Myometrial cell (primary cell): Measurements from ENCODE around the gene KRTAP10-5. TPM values are rescaled to one million over a fixed set of nuclear protein-coding genes. Genes with fewer than 3 reads are reported as not detected.

ENCODE experiments used
- total RNA-seq: library from RNA; depleted of rRNA; stranded (reverse); fragments of >200 nt; gene quantifications from 2 replicates; pipeline ENCODE4 v1.2.3, GENCODE V29; 2015

The KRTAP10-5 gene, protein sequence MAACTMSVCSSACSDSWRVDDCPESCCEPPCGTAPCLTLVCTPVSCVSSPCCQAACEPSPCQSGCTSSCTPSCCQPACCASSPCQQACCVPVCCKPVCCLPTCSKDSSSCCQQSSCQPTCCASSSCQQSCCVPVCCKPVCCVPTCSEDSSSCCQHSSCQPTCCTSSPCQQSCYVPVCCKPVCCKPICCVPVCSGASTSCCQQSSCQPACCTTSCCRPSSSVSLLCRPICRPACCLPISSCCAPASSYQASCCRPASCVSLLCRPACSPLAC
- not detected in 2 replicates for total RNA-seq

DNA sequence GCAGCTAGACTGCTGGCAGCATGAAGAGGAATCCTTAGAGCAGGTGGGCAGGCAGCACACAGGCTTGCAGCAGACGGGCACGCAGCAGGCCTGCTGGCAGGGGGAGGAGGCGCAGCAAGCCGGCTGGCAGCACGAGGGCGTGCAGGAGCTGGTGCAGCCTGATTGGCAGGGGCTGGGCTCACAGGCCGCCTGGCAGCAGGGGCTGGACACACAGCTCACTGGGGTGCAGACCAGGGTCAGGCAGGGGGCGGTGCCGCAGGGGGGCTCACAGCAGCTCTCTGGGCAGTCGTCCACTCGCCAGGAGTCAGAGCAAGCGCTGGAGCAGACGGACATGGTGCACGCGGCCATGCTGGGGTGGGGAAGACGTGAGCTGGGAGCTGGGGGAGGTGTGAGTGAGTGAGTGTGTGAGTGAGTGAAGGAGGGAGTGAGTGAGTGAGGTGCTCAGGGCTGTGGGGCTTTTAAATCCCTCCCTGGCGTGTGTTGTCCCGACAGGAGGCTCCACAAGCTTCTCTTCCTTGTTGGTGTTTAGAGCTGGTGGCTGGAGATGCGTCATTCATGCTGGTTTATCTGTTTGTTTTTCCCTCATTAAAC is at the start of gene KRTAP10-5:
Gene KRTAP10-5 (minus strand): TSS at position 374 of the 591 bp plus-strand sequence. CDS start 26 bp downstream, at position 348.

DNA sequence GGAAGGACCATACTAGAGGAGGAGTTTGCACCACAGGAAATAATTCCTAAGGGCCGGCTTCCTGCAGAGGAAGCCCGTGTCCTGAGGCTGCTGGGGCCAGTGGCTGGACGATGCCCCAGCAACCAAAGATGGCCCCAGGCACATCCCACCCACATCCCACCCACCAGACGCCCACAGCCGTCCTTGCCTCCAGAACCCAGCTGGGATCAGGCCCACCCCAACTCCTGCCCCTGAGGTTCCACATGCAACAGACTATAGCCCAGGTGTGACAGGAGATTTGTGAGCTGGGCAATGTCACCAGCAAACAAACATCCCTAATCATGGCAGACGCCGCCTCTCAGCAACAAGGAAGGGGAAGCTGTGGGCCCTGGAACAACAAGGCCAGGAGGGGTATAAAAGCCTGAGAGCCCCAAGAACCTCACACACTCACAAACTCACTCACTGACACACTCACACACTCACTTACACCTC is 46.3 kb upstream of the KRTAP10-5 start, which contains the start of gene KRTAP10-9:
Gene KRTAP10-9 (plus strand): TSS at position 421 of the 471 bp plus-strand sequence. CDS start 79 bp downstream, outside the sequence.

DNA sequence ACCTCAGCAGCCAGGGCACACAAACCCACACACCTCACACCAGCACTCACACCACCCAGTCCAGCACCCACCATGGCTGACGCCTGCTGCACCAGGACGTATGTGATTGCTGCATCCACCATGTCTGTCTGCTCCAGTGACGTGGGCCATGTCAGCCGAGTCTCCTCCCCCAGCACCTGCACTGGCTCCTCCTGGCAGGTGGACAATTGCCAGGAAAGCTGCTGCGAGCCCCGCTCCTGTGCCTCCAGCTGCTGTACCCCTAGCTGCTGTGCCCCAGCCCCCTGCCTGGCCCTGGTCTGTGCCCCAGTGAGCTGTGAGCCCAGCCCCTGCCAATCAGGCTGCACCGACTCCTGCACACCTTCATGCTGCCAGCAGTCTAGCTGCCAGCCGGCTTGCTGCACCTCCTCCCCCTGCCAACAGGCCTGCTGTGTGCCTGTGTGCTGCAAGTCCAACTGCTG is 31.7 kb upstream of the KRTAP10-5 start, which contains the start of gene KRTAP10-8:
Gene KRTAP10-8 (plus strand): TSS at position 51 of the 458 bp plus-strand sequence. CDS start 22 bp downstream, at position 73.

DNA sequence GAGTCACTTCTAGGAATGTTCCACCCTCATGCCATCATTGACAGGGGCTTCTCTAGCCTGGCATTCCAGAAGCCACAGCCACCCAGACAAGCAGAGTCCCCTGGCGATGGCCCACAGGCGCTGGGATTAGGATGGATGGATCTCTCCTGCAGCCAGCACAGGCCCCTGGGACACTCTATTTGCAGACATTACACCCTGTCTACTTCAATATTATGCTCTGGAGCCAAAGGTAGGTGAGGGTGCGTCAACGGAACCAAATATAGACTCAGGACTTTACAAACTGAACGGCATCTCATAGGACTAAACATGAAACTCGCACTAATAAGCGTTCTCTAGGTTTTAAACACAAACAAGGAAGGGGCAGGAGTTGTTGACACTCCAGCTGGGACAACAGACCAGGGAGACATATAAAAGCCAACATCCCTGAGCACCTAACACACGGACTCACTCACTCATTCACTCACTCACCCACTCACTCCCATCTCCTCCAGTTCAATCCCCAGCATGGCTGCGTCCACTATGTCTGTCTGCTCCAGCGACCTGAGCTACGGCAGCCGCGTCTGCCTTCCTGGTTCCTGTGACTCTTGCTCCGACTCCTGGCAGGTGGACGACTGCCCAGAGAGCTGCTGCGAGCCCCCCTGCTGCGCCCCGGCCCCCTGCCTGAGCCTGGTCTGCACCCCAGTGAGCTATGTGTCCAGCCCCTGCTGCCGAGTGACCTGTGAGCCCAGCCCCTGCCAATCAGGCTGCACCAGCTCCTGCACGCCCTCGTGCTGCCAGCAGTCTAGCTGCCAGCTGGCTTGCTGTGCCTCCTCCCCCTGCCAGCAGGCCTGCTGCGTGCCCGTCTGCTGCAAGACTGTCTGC is 19.9 kb upstream of the KRTAP10-5 start, which contains the start of gene KRTAP10-7:
Gene KRTAP10-7 (plus strand): TSS at position 480 of the 861 bp plus-strand sequence. CDS start 25 bp downstream, at position 505.

DNA sequence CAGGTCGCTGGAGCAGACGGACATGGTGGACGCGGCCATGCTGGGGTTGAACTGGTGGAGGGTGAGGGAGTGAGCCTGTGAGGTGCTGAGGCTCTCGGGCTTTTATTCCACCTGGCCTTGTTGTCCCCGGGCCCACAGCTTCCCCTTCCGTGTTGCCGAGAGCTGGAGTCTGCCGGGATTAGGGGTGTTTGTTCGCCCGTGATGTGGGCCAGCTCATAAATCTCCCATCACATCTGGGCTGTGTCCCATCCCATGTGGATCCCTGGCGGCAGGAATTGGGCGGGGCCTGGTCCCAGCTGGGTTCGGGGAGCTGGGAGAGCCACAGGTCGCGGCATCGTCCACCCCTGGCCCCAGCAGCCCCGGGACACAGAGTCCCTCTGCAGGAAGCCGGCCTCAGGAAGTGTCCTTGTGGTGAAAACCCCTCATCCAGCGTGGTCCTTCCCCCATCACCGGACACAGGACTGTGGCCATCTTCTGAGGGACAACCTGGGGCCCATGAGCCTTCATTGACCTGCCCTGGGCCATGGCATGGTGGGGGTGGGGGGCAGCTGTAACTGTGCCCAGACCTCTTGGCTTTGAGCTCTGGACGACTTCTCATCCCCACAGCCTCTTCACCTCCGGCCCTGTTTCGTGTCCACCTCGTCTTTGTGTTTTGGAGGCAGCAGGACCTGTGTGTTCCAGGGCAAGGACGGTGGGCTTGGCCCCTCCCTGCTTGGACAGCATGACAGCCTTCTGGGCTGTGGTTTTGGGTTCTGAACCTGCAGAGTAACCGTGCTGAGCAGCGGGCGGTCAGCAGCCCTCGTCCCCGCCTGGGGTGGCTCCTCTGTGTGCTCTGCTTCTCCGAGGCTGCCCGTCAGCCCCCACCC is 12.3 kb upstream of the KRTAP10-5 start, which contains the start of gene KRTAP10-6:
Gene KRTAP10-6 (minus strand): TSS at position 60 of the 866 bp plus-strand sequence. CDS start 21 bp downstream, at position 39.

DNA sequence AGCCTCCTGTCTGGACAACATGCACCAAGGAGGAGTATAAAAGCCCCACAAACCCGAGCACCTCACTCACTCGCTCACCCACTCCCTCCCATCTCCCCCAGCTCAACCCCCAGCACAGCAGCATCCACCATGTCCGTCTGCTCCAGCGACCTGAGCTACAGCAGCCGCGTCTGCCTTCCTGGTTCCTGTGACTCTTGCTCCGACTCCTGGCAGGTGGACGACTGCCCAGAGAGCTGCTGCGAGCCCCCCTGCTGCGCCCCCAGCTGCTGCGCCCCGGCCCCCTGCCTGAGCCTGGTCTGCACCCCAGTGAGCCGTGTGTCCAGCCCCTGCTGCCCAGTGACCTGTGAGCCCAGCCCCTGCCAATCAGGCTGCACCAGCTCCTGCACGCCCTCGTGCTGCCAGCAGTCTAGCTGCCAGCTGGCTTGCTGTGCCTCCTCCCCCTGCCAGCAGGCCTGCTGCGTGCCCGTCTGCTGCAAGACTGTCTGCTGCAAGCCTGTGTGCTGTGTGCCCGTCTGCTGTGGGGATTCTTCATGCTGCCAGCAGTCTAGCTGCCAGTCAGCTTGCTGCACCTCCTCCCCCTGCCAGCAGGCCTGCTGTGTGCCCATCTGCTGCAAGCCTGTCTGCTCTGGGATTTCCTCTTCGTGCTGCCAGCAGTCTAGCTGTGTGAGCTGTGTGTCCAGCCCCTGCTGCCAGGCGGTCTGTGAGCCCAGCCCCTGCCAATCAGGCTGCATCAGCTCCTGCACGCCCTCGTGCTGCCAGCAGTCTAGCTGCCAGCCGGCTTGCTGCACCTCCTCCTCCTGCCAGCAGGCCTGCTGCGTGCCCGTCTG is 6.6 kb downstream of the KRTAP10-5 start, which contains the start of gene KRTAP10-4:
Gene KRTAP10-4 (plus strand): TSS at position 100 of the 827 bp plus-strand sequence. CDS start 30 bp downstream, at position 130.

DNA sequence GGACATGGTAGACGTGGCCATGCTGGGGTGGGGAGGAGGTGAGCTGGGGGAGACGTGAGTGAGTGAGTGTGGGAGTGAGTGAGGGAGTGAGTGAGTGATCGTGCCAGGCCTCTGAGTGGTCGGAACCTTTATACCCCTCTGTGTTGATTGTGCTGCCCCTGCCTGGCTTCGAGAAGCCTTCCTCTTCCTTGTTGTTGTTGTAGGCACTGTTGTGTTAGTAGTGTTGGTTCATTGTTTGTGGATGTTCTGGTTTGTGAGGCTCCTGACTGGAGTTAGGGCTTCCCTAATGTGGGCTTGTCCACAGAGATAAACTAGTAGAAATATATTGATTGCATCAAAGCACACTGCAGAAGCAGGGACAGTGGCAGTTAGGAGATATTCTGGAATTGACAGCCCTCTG is 21.7 kb downstream of the KRTAP10-5 start, which contains the start of gene KRTAP10-3:
Gene KRTAP10-3 (minus strand): TSS at position 101 of the 400 bp plus-strand sequence. CDS start 80 bp downstream, at position 21.

DNA sequence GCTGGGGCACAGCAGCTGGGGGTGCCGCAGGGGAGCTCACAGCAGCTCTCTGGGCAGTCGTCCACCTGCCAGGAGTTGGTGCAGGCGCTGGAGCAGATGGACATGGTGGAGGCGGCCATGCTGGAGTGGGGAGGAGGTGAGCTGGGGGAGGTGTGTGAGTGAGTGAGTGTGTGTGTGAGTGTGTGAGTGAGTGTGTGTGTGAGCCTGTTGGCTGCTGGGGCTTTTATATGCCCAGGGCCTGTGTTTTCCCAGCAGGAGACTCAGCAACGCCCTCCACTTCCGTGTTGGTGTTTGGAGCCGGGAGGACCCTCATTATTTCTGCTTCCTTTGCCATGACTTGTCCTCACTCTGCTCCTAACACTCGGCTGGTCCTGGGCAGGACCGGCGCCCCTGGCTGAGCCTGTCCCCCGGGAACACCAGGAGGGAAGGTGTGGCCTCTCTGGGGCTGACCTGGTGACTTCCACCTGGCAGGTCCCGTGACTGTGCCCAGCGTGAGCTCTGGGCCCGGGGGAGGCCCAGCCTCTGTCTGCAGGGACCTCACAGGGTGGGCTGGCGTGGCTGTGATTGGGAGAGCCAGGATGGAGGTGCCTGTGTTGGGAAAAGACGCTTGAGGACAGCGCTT is 29.0 kb downstream of the KRTAP10-5 start, which contains the start of gene KRTAP10-2:
Gene KRTAP10-2 (minus strand): TSS at position 166 of the 622 bp plus-strand sequence. CDS start 47 bp downstream, at position 119.

DNA sequence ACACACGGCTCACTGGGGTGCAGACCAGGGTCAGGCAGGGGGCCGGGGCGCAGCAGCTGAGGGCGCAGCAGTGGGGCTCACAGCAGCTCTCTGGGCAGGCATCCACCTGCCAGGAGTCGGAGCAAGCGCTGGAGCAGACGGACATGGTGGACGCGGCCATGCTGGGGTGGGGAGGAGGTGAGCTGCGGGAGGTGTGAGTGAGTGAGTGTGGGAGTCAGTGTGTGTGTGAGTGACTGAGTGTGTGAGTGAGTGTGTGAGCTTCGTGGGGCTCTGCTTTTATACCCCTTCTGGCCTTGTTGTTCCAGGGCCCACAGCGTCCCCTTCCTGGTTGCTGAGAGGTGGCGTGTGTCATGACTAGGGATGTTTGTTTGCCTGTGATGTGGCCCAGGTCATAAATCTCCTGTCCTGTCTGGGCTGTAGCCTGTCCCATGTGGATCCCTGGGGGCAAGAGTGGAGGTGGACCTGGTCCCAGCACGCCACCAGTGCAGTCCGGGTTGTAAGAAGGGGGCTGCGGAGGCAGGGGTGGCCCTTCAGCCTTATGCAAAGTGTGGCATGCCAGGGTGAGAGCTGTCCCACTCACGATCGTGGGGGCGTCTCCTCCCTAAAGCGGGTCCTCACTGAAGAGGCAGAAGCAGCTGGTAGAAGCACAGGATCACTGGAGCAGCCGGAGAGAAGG is 40.3 kb downstream of the KRTAP10-5 start, which contains the start of gene KRTAP10-1:
Gene KRTAP10-1 (minus strand): TSS at position 205 of the 676 bp plus-strand sequence. CDS start 45 bp downstream, at position 160.

Other genes starting within 250 kb of the KRTAP10-5 start
- gene CFAP410, start 241.2 kb downstream of the KRTAP10-5 start, total RNA-seq: 17.0 and 18.3 TPM in 2 replicates
- not detected in 2 replicates for gene TRPM2, start 227.0 kb downstream of the KRTAP10-5 start, total RNA-seq
- 0.18 and 0.29 TPM in 2 replicates for gene LRRC3, start 125.1 kb downstream of the KRTAP10-5 start, total RNA-seq
- gene KRTAP10-1, start 40.4 kb downstream of the KRTAP10-5 start, total RNA-seq: not detected in 2 replicates
- gene KRTAP10-2, start 29.1 kb downstream of the KRTAP10-5 start, total RNA-seq: not detected in 2 replicates
- gene KRTAP10-3, start 21.8 kb downstream of the KRTAP10-5 start, total RNA-seq: not detected in 2 replicates
- not detected in 2 replicates for gene KRTAP10-4, start 6.9 kb downstream of the KRTAP10-5 start, total RNA-seq
- gene KRTAP10-6, start 11.9 kb upstream of the KRTAP10-5 start, total RNA-seq: not detected in 2 replicates
- gene KRTAP10-7, start 20.0 kb upstream of the KRTAP10-5 start, total RNA-seq: not detected in 2 replicates
- gene KRTAP10-8, start 31.5 kb upstream of the KRTAP10-5 start, total RNA-seq: not detected in 2 replicates
- gene KRTAP10-9, start 46.5 kb upstream of the KRTAP10-5 start, total RNA-seq: not detected in 2 replicates
- gene KRTAP10-10, start 56.8 kb upstream of the KRTAP10-5 start, total RNA-seq: not detected in 2 replicates
- not detected in 2 replicates for gene KRTAP10-11, start 65.8 kb upstream of the KRTAP10-5 start, total RNA-seq
- gene KRTAP12-4, start 74.1 kb upstream of the KRTAP10-5 start, total RNA-seq: not detected in 2 replicates
- not detected in 2 replicates for gene KRTAP12-3, start 77.3 kb upstream of the KRTAP10-5 start, total RNA-seq
- not detected in 2 replicates for gene KRTAP12-2, start 86.3 kb upstream of the KRTAP10-5 start, total RNA-seq
- not detected in 2 replicates for gene KRTAP12-1, start 101.6 kb upstream of the KRTAP10-5 start, total RNA-seq
- not detected in 2 replicates for gene KRTAP10-12, start 116.6 kb upstream of the KRTAP10-5 start, total RNA-seq
- gene TSPEAR, start 131.0 kb upstream of the KRTAP10-5 start, total RNA-seq: not detected in 2 replicates
- 22.3 and 22.5 TPM in 2 replicates for gene UBE2G2, start 221.2 kb upstream of the KRTAP10-5 start, total RNA-seq
- 85.0 and 99.4 TPM in 2 replicates for gene SUMO3, start 237.5 kb upstream of the KRTAP10-5 start, total RNA-seq